ENCODE data around the gene GTF3C1. TPM values are rescaled to one million over a fixed set of nuclear protein-coding genes. Genes with fewer than 3 reads are reported as not detected.

GTF3C1 gene
- total RNA-seq, 1 donor, result 71.8 TPM

GRCh38 chr16:27505297-27506236, 44.1 kb downstream of the GTF3C1 start:
- no peak overlapping the region for H3K4me3 ChIP-seq (ENCODE audit: low read depth, low read length)
- TF ChIP-seq, protein P1, sequence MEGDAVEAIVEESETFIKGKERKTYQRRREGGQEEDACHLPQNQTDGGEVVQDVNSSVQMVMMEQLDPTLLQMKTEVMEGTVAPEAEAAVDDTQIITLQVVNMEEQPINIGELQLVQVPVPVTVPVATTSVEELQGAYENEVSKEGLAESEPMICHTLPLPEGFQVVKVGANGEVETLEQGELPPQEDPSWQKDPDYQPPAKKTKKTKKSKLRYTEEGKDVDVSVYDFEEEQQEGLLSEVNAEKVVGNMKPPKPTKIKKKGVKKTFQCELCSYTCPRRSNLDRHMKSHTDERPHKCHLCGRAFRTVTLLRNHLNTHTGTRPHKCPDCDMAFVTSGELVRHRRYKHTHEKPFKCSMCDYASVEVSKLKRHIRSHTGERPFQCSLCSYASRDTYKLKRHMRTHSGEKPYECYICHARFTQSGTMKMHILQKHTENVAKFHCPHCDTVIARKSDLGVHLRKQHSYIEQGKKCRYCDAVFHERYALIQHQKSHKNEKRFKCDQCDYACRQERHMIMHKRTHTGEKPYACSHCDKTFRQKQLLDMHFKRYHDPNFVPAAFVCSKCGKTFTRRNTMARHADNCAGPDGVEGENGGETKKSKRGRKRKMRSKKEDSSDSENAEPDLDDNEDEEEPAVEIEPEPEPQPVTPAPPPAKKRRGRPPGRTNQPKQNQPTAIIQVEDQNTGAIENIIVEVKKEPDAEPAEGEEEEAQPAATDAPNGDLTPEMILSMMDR (IDR thresholded peaks at IDR 0.05; ENCODE audit: insufficient read depth, low read length), result no peak
- DNase-seq (ENCODE audit: low read depth), result no peak

- no peak overlapping the region for H3K4me3 ChIP-seq (ENCODE audit: low read depth, low read length)
- no peak for DNase-seq (ENCODE audit: low read depth)
- TF ChIP-seq, protein P1 (IDR thresholded peaks at IDR 0.05; ENCODE audit: insufficient read depth, low read length), result no peak
Measured at GRCh38 chr16:27503662-27504061, 46.1 kb downstream of the GTF3C1 start.

- TF ChIP-seq, protein P1 (IDR thresholded peaks at IDR 0.05; ENCODE audit: insufficient read depth, low read length), result no peak
- no peak overlapping the region for H3K4me3 ChIP-seq (ENCODE audit: low read depth, low read length)
- DNase-seq (ENCODE audit: low read depth), result no peak
Measured at GRCh38 chr16:27500801-27501200, 48.9 kb downstream of the GTF3C1 start.

DNA sequence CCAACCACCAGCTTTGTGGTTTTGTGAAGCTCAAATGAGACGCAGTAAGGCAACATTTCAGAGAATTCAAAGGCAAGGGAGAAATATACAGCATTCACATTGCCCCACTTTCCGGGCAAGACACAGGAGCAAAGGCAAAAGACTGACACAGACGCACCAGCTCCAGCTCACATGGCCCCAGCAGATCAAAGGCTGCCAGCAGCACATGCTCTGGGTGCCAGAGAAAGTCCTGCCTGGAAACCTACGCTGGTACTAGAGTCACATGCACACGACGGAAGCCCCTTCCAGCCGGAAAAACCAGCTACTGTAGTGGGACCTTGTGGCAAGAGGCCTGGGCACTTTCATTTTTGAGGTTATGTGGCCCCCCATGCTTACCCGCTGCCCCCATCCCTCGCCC, 50.1 kb downstream of the GTF3C1 start:
- H3K4me3 ChIP-seq (ENCODE audit: low read depth, low read length), result no peak overlapping the region
- TF ChIP-seq, protein P1 (IDR thresholded peaks at IDR 0.05; ENCODE audit: insufficient read depth, low read length), result no peak
- no peak for DNase-seq (ENCODE audit: low read depth)

GRCh38 chr16:27498916-27499658, 50.6 kb downstream of the GTF3C1 start:
- no peak overlapping the region for H3K4me3 ChIP-seq (ENCODE audit: low read depth, low read length)
- TF ChIP-seq, protein P1 (IDR thresholded peaks at IDR 0.05; ENCODE audit: insufficient read depth, low read length), result no peak
- no peak for DNase-seq (ENCODE audit: low read depth)

DNA sequence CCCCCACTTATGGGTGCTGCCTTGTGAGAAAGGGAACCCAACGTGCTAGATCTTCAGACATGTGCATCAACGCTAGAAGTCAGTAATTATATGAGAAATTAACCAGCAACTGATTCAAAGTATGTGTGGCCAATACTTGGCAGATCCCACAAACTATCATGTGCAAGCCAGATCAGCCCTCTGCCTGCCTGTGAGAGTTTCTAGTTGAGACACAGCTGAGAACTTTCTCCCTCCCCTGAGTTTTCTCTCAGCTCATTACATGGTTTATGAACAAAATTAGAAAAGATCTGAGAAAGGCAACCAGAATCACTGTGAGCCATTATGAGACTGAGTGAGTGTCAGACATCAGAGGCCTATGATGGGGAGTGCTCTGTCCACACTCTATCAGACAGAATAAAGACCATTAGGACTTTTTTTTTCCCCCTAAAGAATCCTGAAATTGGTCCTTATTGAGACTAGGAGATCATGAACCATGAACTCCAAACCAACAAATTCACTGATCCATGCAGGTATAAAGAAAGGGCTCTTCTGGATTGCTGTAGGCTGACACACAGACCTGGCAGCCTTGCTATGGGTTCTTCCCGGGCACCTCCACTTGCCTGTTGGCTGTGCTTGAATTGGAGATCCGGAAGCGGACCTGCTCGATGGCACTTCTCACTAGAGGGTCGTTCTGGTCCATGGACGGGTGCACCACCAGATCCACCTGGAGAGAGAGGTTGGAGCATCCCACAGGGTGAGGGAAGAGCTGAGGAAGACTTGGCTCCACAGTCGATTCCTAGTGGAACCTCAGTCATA, 51.5 kb downstream of the GTF3C1 start:
- H3K4me3 ChIP-seq (ENCODE audit: low read depth, low read length), result no peak overlapping the region
- DNase-seq (ENCODE audit: low read depth), result peak; percentile 16
- TF ChIP-seq, protein P1 (IDR thresholded peaks at IDR 0.05; ENCODE audit: insufficient read depth, low read length), result no peak

Data from fibroblast of the aortic adventitia (primary cell).